GM12891 (cell line): Measurements from ENCODE around the gene RNF14.

Experiments used
- POLR2A ChIP-seq: IDR thresholded peaks from 2 replicates; pipeline ENCODE4 v1.6.1; 2011; ENCODE audit warnings: low read depth, low read length, control low read depth
- POLR2AphosphoS5 ChIP-seq: IDR thresholded peaks from 2 replicates; pipeline ENCODE4 v1.6.1; 2011; ENCODE audit warnings: low read depth, low read length, control low read depth
- TAF1 ChIP-seq: IDR thresholded peaks from 2 replicates; pipeline ENCODE4 v1.6.1; 2011; ENCODE audit warnings: low read depth, low read length, control low read depth

DNA sequence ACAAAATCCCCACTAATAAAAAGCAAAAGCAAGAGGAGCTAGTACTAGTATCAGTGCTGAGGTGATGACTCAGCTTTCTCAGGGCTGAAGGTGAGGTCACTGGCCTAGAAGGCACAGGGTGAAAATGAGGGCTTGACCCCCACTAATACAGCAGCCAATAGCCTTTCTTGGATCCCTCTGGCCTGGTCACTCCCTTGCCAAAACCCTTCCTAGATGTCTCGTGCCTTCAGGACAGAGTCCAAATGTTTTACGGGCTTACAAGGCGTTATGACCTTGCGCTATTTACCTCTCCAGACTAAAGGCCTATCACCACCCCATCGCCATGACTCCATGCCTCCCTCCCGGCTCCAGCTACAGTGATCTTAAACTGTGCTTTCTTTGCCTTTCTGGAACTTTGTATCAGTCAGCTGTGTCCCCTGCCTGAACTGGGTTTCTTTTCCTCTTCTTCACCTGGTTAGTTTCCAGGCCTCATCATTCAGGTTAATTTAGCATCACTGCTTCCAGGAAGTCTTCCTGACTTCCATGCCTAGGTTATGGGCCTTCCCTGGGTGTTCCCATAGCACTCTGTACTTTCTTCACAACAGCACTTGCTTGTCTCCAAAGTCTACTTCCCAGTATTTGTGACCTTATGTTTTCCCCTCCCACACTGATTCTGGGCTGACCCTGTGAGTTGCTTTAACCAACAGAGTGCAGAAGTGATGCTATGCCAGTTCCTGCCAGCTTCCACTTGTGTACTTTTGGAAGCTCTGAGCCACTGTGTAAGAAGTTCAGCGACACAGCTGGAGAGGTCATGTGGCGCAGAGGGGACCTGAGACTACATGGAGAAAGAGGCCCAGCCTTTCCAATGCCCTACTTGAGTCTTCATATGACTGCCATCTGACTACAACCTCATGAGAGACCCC, 49.4 kb upstream of the RNF14 start:
- TF ChIP-seq POLR2A, result no peak
- no peak for TF ChIP-seq POLR2AphosphoS5
- no peak for TF ChIP-seq TAF1
